WTC11 (cell line): ENCODE measurements around the gene SLC8A2. TPM values are rescaled to one million over a fixed set of nuclear protein-coding genes. Genes with fewer than 3 reads are reported as not detected.
A peak's percentile ranks its signal among the peaks of the same experiment; 100 is the strongest.

ENCODE experiments used
- ATAC-seq: fragments of 200-7000 bp; cut with Tn5 transposase; 2 replicates; pipeline ENCODE4 v1.10.0; 2021; ENCODE audit warnings: mild to moderate bottlenecking, moderate library complexity
- CTCF ChIA-PET: fragments of 300-600 bp; sonication (Branson Sonifier 250); formaldehyde crosslinking; loops from one replicate; lab custom pipeline; 2021; ENCODE audit warnings: antibody characterized with exemption; lab: Charles Lee
- POLR2A ChIA-PET: fragments of 350-600 bp; sonication (Branson Sonifier 250); formaldehyde crosslinking; loops from one replicate; lab custom pipeline; 2021; ENCODE audit warnings: antibody characterized with exemption; lab: Charles Lee
- DNase-seq: peaks from one replicate; pipeline ENCODE4 v3.0.0; 2021; ENCODE audit warnings: low spot score
- H3K27ac Mint-ChIP-seq: 2 replicates; pipeline ENCODE4 v1.8.0; 2021; ENCODE audit warnings: mixed read lengths
- H3K27me3 Mint-ChIP-seq: 2 replicates; pipeline ENCODE4 v1.8.0; 2021; ENCODE audit warnings: low read depth, mild to moderate bottlenecking, moderate library complexity, mixed read lengths
- H3K36me3 Mint-ChIP-seq: 2 replicates; pipeline ENCODE4 v1.8.0; 2021; ENCODE audit warnings: mixed read lengths
- H3K4me1 Mint-ChIP-seq: 2 replicates; pipeline ENCODE4 v1.8.0; 2022; ENCODE audit warnings: mixed read lengths
- H3K4me3 Mint-ChIP-seq: 2 replicates; pipeline ENCODE4 v1.8.0; 2021; ENCODE audit warnings: mild to moderate bottlenecking, moderate library complexity, mixed read lengths
- H3K9me3 Mint-ChIP-seq: 2 replicates; pipeline ENCODE4 v1.8.0; 2021; ENCODE audit warnings: mixed read lengths
- CBFB ChIP-seq: sonication (generic); formaldehyde crosslinking; IDR thresholded peaks from 2 replicates; pipeline ENCODE4 v1.8.1; 2022; ENCODE audit warnings: mild to moderate bottlenecking, low read depth, missing genetic modification reagents
- ELF4 ChIP-seq: sonication (generic); formaldehyde crosslinking; IDR thresholded peaks from 2 replicates; pipeline ENCODE4 v1.8.1; 2022; ENCODE audit warnings: low read depth, mild to moderate bottlenecking, moderate library complexity, missing genetic modification reagents
- EMX1 ChIP-seq: fragments of 250-450 bp; sonication (Bioruptor Pico); IDR thresholded peaks from 2 replicates; pipeline ENCODE4 v1.8.0; 2021; ENCODE audit warnings: mild to moderate bottlenecking
- FOXJ3 ChIP-seq: sonication (generic); formaldehyde crosslinking; IDR thresholded peaks from 2 replicates; pipeline ENCODE4 v1.9.0; 2021; ENCODE audit warnings: missing genetic modification reagents, mild to moderate bottlenecking, borderline replicate concordance
- FOXP1 ChIP-seq: sonication (generic); formaldehyde crosslinking; IDR thresholded peaks from 2 replicates; pipeline ENCODE4 v1.8.0; 2022; ENCODE audit warnings: missing genetic modification reagents, mild to moderate bottlenecking, moderate library complexity, borderline replicate concordance
- IRF2 ChIP-seq: sonication (generic); formaldehyde crosslinking; IDR thresholded peaks from 2 replicates; pipeline ENCODE4 v1.8.0; 2022; ENCODE audit warnings: low read depth, missing genetic modification reagents, borderline replicate concordance
- OVOL2 ChIP-seq: fragments of 250-450 bp; sonication (Bioruptor Pico); IDR thresholded peaks from 2 replicates; pipeline ENCODE4 v1.9.0; 2021; ENCODE audit warnings: mild to moderate bottlenecking, borderline replicate concordance
- RORB ChIP-seq: fragments of 250-450 bp; sonication (Bioruptor Pico); IDR thresholded peaks from 2 replicates; pipeline ENCODE4 v1.9.0; 2021; ENCODE audit warnings: mild to moderate bottlenecking
- SMAD4 ChIP-seq: sonication (generic); formaldehyde crosslinking; IDR thresholded peaks from 2 replicates; pipeline ENCODE4 v1.8.0; 2022; ENCODE audit warnings: mild to moderate bottlenecking, missing genetic modification reagents
- TCF7 ChIP-seq: sonication (generic); formaldehyde crosslinking; IDR thresholded peaks from 2 replicates; pipeline ENCODE4 v1.8.0; 2022; ENCODE audit warnings: mild to moderate bottlenecking, low read depth, missing genetic modification reagents, moderate library complexity
- ZBTB21 ChIP-seq: sonication (generic); formaldehyde crosslinking; IDR thresholded peaks from 2 replicates; pipeline ENCODE4 v1.8.1; 2023; ENCODE audit warnings: mild to moderate bottlenecking, missing genetic modification reagents, borderline replicate concordance
- ZNF423 ChIP-seq: fragments of 250-450 bp; sonication (Bioruptor Pico); IDR thresholded peaks from 2 replicates; pipeline ENCODE4 v2.1.2; 2022; ENCODE audit warnings: mild to moderate bottlenecking, moderate library complexity
- total RNA-seq: library from RNA; stranded (reverse); gene quantifications from 3 replicates; pipeline ENCODE4 v1.2.3, GENCODE V29; 2021
- TF ChIP-seq, protein P1 (sequence below): fragments of 250-450 bp; sonication (Bioruptor Pico); conservative IDR thresholded peaks from 2 replicates; pipeline ENCODE4 v1.9.0; 2021; ENCODE audit warnings: mild to moderate bottlenecking
- TF ChIP-seq, protein P2 (sequence below): sonication (generic); formaldehyde crosslinking; IDR thresholded peaks from 2 replicates; pipeline ENCODE4 v1.8.0; 2023; ENCODE audit warnings: missing genetic modification reagents
- TF ChIP-seq, protein P3 (sequence below): sonication (generic); formaldehyde crosslinking; IDR thresholded peaks from 2 replicates; pipeline ENCODE4 v1.8.1; 2022; ENCODE audit warnings: missing genetic modification reagents, borderline replicate concordance
- TF ChIP-seq, protein P4 (sequence below): fragments of 250-450 bp; sonication (Bioruptor Pico); IDR thresholded peaks from 2 replicates; pipeline ENCODE4 v1.9.0; 2021; ENCODE audit warnings: mild to moderate bottlenecking

SLC8A2 gene
- total RNA-seq, 1 experiment from 2014 or later: 6.5 TPM

DNA sequence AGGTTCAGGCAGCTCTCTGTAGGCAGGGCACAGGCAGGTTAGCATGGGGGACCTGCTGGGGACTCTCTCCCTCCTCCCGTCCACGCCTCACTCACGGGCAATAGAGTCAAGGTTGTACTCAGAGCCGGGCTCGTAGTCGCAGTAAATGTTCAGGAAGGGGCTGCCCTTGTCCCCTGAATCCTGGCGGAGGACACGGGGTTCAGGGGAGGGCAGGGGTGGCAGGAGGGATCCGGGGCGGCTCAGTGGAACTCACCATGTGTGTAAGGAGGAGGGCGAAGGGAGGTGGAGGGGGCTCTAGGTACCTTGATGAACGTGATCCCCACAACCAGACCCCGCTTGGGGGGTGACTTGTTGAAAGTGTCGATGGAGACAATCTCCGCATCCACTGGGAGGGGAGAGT lies 11.5 kb upstream of the SLC8A2 start:
- CTCF ChIA-PET: interaction anchor here (0.9 to 4.4 kb wide), 23 partner anchors 9 to 230 kb away, joined by 3 to 94 read pairs (median 8); partner anchors contain the start of genes EHD2, INAFM1, NAPA and SLC8A2
- ATAC-seq (no peak), DNase-seq (no peak)
- TF ChIP-seq SMAD4 (CRISPR knock-in tag): no peak
- no peak for TF ChIP-seq OVOL2
- TF ChIP-seq RORB (CRISPR knock-in tag): no peak
- TF ChIP-seq CBFB (CRISPR knock-in tag): no peak
- no peak for TF ChIP-seq IRF2
- H3K4me3 Mint-ChIP-seq: peak overlapping the region; percentile 96
- H3K9me3 Mint-ChIP-seq: no peaks in the 10 kb centered on the region
- H3K27ac Mint-ChIP-seq: peak overlapping the region; percentile 98; the same call in 1 of the 2 replicates
- no peaks in the 10 kb centered on the region for H3K36me3 Mint-ChIP-seq
- peaks cover 9% of the 10 kb centered on the region for H3K27me3 Mint-ChIP-seq
- POLR2A ChIA-PET: interaction anchor here (0.6 to 0.9 kb wide), 5 partner anchors 35 to 166 kb away, joined by 3 to 4 read pairs (median 3); no protein-coding TSS in a partner anchor
- peaks cover 20% of the 10 kb centered on the region for H3K4me1 Mint-ChIP-seq

DNA sequence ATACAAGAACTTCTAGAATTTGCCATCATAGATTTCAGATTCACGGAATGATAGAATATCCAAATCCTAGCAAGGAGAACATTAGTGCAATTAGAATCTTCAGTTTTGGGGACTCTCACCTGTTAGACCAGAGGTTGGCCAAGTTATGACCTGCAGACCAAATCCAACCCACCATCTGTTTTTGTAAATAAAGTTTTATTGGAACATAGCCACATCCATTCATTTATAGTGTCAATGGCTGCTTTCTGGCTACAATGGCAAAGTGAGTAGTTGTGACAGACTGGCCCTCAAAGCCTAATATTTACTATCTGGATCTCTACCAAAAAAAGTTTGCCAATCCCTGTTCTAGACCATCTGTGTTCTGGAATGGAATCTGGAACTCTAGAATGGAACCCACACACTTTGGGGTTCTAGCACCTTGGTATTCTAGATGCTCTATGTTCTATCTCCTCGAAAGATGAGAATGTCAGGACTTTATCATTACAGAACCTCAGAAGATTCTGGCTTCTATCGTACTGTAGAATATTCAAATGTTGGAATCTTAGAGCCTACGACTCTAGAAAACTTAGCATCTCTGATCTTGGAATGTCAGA lies 9.9 kb upstream of the SLC8A2 start:
- CTCF ChIA-PET: interaction anchor here (0.7 to 4.4 kb wide), 4 partner anchors 34 to 217 kb away, joined by 3 to 94 read pairs (median 11); partner anchors contain the start of gene NAPA
- Mint-ChIP-seq H3K36me3 (no peaks in the 10 kb centered on the region), H3K9me3 (no peaks in the 10 kb centered on the region), H3K4me1 (peaks cover 20% of the 10 kb centered on the region), H3K4me3 (no peak overlapping the region), H3K27me3 (peaks cover 9% of the 10 kb centered on the region), H3K27ac (no peak overlapping the region)
- POLR2A ChIA-PET: interaction anchor here (0.7 kb wide), 1 partner anchor 70 kb away, joined by 4 read pairs; no protein-coding TSS in a partner anchor
- DNase-seq (no peak), ATAC-seq (no peak)
- TF ChIP-seq FOXP1: no peak
- no peak for TF ChIP-seq FOXJ3
- TF ChIP-seq, protein P1, sequence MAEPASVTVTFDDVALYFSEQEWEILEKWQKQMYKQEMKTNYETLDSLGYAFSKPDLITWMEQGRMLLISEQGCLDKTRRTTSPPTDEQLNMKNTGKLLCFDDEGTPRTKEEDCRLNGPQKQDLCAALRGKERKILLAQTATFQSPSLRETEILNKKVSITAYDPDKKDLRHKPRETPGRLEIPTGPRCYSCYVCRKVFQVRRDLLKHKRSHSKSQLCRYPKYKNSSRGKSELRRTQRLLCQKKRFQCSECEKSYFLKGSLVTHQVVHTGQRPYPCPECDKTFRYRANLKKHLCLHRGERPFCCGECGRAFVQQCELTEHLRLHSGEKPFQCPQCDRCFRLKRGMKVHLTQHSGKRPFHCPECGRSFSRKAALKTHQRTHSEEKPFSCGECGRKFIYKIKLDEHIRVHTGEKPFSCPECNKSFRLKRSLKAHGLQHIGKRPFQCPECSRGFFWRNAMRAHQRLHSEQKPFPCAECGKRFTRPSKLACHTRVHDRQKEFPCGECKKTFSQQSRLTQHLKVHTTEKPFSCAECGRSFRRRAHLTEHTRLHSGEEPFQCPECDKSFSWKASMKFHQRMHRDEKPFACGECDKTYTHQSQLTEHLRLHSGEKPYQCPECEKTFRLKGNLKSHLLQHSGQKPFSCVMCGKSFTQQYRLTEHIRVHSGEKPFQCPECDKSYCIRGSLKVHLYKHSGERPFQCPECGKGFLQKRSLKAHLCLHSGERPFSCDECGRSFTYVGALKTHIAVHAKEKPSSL: no peak
- no peak for TF ChIP-seq TCF7 (CRISPR knock-in tag)
- no peak for TF ChIP-seq ELF4 (CRISPR knock-in tag)
- TF ChIP-seq, protein P2, sequence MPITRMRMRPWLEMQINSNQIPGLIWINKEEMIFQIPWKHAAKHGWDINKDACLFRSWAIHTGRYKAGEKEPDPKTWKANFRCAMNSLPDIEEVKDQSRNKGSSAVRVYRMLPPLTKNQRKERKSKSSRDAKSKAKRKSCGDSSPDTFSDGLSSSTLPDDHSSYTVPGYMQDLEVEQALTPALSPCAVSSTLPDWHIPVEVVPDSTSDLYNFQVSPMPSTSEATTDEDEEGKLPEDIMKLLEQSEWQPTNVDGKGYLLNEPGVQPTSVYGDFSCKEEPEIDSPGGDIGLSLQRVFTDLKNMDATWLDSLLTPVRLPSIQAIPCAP (CRISPR knock-in tag): no peak
- TF ChIP-seq EMX1 (CRISPR knock-in tag): no peak

DNA sequence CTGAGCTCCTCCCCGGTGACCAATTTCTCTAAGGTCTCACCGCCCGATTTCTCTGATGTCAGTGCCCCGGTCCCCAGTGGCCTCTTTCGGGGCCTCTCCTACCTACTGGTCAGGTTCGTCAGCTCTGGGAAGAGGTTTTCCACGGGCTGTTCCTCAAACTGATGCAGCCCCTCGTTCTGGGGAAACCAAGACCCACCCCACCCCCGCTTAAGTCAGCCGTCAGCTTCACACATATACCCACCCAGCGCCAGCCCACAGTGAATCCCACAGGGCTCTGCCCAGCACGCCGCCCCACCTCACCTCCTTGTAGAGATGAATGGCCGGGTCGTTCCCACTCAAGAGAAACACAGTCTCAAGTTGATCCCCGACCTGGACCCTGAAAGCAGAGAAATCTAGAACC lies 9.0 kb upstream of the SLC8A2 start:
- TF ChIP-seq, protein P3, sequence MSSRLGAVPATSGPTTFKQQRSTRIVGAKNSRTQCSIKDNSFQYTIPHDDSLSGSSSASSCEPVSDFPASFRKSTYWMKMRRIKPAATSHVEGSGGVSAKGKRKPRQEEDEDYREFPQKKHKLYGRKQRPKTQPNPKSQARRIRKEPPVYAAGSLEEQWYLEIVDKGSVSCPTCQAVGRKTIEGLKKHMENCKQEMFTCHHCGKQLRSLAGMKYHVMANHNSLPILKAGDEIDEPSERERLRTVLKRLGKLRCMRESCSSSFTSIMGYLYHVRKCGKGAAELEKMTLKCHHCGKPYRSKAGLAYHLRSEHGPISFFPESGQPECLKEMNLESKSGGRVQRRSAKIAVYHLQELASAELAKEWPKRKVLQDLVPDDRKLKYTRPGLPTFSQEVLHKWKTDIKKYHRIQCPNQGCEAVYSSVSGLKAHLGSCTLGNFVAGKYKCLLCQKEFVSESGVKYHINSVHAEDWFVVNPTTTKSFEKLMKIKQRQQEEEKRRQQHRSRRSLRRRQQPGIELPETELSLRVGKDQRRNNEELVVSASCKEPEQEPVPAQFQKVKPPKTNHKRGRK (CRISPR knock-in tag): no peak
- TF ChIP-seq, protein P4, sequence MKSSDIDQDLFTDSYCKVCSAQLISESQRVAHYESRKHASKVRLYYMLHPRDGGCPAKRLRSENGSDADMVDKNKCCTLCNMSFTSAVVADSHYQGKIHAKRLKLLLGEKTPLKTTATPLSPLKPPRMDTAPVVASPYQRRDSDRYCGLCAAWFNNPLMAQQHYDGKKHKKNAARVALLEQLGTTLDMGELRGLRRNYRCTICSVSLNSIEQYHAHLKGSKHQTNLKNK (CRISPR knock-in tag): no peak
- TF ChIP-seq ZBTB21 (CRISPR knock-in tag): no peak
- no peak for TF ChIP-seq ZNF423 (CRISPR knock-in tag)
- no peak overlapping the region for H3K27ac Mint-ChIP-seq
- no peak for ATAC-seq
- DNase-seq: no peak
- peaks cover 9% of the 10 kb centered on the region for H3K27me3 Mint-ChIP-seq
- H3K4me1 Mint-ChIP-seq: peaks cover 20% of the 10 kb centered on the region
- H3K9me3 Mint-ChIP-seq: no peaks in the 10 kb centered on the region
- H3K36me3 Mint-ChIP-seq: no peaks in the 10 kb centered on the region
- ChIA-PET CTCF (interaction anchor here (0.9 to 2.8 kb wide), 11 partner anchors 13 to 233 kb away, joined by 3 to 35 read pairs (median 8); partner anchors contain the start of genes EHD2, MEIS3 and NAPA), POLR2A (interaction anchor here (1.6 kb wide), 1 partner anchor 33 kb away, joined by 5 read pairs; no protein-coding TSS in a partner anchor)
- peak overlapping the region; percentile 72 for H3K4me3 Mint-ChIP-seq
